ENCODE measurements around the gene DUSP16. TPM values are rescaled to one million over a fixed set of nuclear protein-coding genes. Genes with fewer than 3 reads are reported as not detected.
"Not testable (repeated sequence)": the region's sequence is repeated elsewhere in the genome, so short reads cannot be mapped to it uniquely, and the experiment has no call there.

Gene DUSP16
- total RNA-seq, 4 donors from 2014 or later = 20.6 to 52.6 (median 45.7) TPM

- TF ChIP-seq CTCF (IDR thresholded peaks at IDR 0.05) (no peak), POLR2A (IDR thresholded peaks at IDR 0.05) (no peak)
- Histone ChIP-seq H3K36me3 (no peaks in the 10 kb centered on the region), H3K4me1 (peaks cover 0 to 14% (median 3%) of the 10 kb centered on the region in 4 donors), H3K9me3 (no peaks in the 10 kb centered on the region), H3K4me3 (no peak overlapping the region), H3K27me3 (no peaks in the 10 kb centered on the region), H3K27ac (peak overlapping the region in 3 of 4 donors; percentile 5 to 46 (median 7))
- DNase-seq = no peak
Measured at GRCh38 chr12:12527820-12528296, 34.8 kb downstream of the DUSP16 start.

GRCh38 chr12:12524128-12524527 lies 38.5 kb downstream of the DUSP16 start:
- Histone ChIP-seq H3K4me3 (no peak overlapping the region), H3K4me1 (peaks cover 0 to 23% (median 3%) of the 10 kb centered on the region in 4 donors), H3K27me3 (no peaks in the 10 kb centered on the region), H3K27ac (no peak overlapping the region), H3K36me3 (peaks cover 0 to under 1% (median 0%) of the 10 kb centered on the region in 3 donors), H3K9me3 (no peaks in the 10 kb centered on the region)
- TF ChIP-seq CTCF (IDR thresholded peaks at IDR 0.05) (no peak), POLR2A (IDR thresholded peaks at IDR 0.05) (no peak)
- DNase-seq = no peak

- Histone ChIP-seq H3K4me3 (no peak overlapping the region), H3K27me3 (no peaks in the 10 kb centered on the region), H3K36me3 (peaks cover 0 to 5% (median 0%) of the 10 kb centered on the region in 3 donors), H3K9me3 (no peaks in the 10 kb centered on the region), H3K27ac (no peak overlapping the region), H3K4me1 (peaks cover 0 to 30% (median 2%) of the 10 kb centered on the region in 4 donors)
- TF ChIP-seq POLR2A (IDR thresholded peaks at IDR 0.05) (no peak), CTCF (IDR thresholded peaks at IDR 0.05) (no peak)
- no peak for DNase-seq
Measured at GRCh38 chr12:12523229-12523628, 39.4 kb downstream of the DUSP16 start.

GRCh38 chr12:12522657-12523056 lies 40.0 kb downstream of the DUSP16 start:
- not testable (repeated sequence) for H3K36me3 ChIP-seq, DNase-seq, H3K27ac ChIP-seq, H3K4me3 ChIP-seq, H3K27me3 ChIP-seq, H3K9me3 ChIP-seq
- H3K4me1 ChIP-seq = peaks cover 0 to 25% (median 0%) of the 10 kb centered on the region in 4 donors

GRCh38 chr12:12521888-12522287 lies 40.8 kb downstream of the DUSP16 start:
- Histone ChIP-seq H3K36me3 (peaks cover 0 to 9% (median 0%) of the 10 kb centered on the region in 3 donors), H3K4me3 (no peak overlapping the region), H3K27me3 (no peaks in the 10 kb centered on the region), H3K4me1 (peaks cover 0 to 24% (median 0%) of the 10 kb centered on the region in 4 donors), H3K27ac (no peak overlapping the region), H3K9me3 (no peaks in the 10 kb centered on the region)
- TF ChIP-seq CTCF (IDR thresholded peaks at IDR 0.05) = no peak
- DNase-seq = no peak

- Histone ChIP-seq H3K4me3 (no peak overlapping the region), H3K27me3 (no peaks in the 10 kb centered on the region), H3K4me1 (peaks cover 0 to 24% (median 0%) of the 10 kb centered on the region in 4 donors), H3K36me3 (peaks cover 0 to 9% (median 0%) of the 10 kb centered on the region in 3 donors), H3K27ac (no peak overlapping the region), H3K9me3 (no peaks in the 10 kb centered on the region)
- DNase-seq = no peak
- TF ChIP-seq POLR2A (IDR thresholded peaks at IDR 0.05) = no peak
- no peak for TF ChIP-seq CTCF (IDR thresholded peaks at IDR 0.05)
Measured at GRCh38 chr12:12521044-12521485, 41.6 kb downstream of the DUSP16 start.
